IMR-90 (cell line): ENCODE data around the gene EXOC4. TPM values are rescaled to one million over a fixed set of nuclear protein-coding genes. Genes with fewer than 3 reads are reported as not detected.

Experiments
- ATAC-seq: fragments of 200-7000 bp; cut with Tn5 transposase; 2 replicates; pipeline ENCODE4 v1.9.1; 2020; ENCODE audit warnings: low read depth, mild to moderate bottlenecking, moderate library complexity
- BruUV-seq: library from RNA; stranded (reverse); fragments of 400-500 nt; replicated peaks from 2 replicates; lab custom pipeline; 2021; lab: Mats Ljungman, UMichigan
- CTCF ChIA-PET: fragments of 300-600 bp; formaldehyde crosslinking; extraction: SDS; loops from one replicate; lab custom pipeline; 2021; ENCODE audit warnings: antibody characterized with exemption; lab: Yijun Ruan, JAX
- POLR2A ChIA-PET: fragments of 300-600 bp; sonication (Branson Sonifier 250); formaldehyde crosslinking; loops from one replicate; lab custom pipeline; 2022; ENCODE audit warnings: antibody characterized with exemption; ENCODE audit not compliant: unreplicated experiment; lab: Charles Lee
- DNase-seq: peaks from one replicate; pipeline ENCODE4 v3.0.0; 2013
- H2AFZ ChIP-seq: replicated peaks from 2 replicates; pipeline ENCODE3; 2013; ENCODE audit warnings: low read length, mild to moderate bottlenecking; ENCODE audit not compliant: poor library complexity
- H2AK5ac ChIP-seq: 2 replicates; pipeline ENCODE4 v1.6.1; 2013; ENCODE audit warnings: low read depth, low read length, inconsistent platforms
- H2AK9ac ChIP-seq: replicated peaks from 2 replicates; pipeline ENCODE3; 2013; ENCODE audit warnings: mild to moderate bottlenecking, low read depth, low read length, moderate library complexity; ENCODE audit not compliant: poor library complexity
- H2BK120ac ChIP-seq: 2 replicates; pipeline ENCODE4 v1.6.1; 2013; ENCODE audit warnings: low read depth, low read length, inconsistent platforms
- H2BK15ac ChIP-seq: 3 replicates; pipeline ENCODE4 v1.6.1; 2013; ENCODE audit warnings: low read depth, low read length, inconsistent platforms
- H2BK20ac ChIP-seq: 2 replicates; pipeline ENCODE4 v1.6.1; 2013; ENCODE audit warnings: low read depth, mild to moderate bottlenecking, inconsistent platforms, low read length, moderate library complexity
- H2BK5ac ChIP-seq: 2 replicates; pipeline ENCODE4 v1.6.1; 2013; ENCODE audit warnings: mild to moderate bottlenecking, low read depth, low read length, inconsistent platforms; ENCODE audit not compliant: poor library complexity, severe bottlenecking
- H3K14ac ChIP-seq: replicated peaks from 2 replicates; pipeline ENCODE4 v1.6.1; 2013; ENCODE audit warnings: low read depth, low read length, inconsistent platforms
- H3K18ac ChIP-seq: 2 replicates; pipeline ENCODE4 v1.6.1; 2013; ENCODE audit warnings: low read depth, low read length, control low read depth
- H3K23ac ChIP-seq: 2 replicates; pipeline ENCODE4 v1.6.1; 2013; ENCODE audit warnings: low read depth, low read length, inconsistent platforms
- H3K27ac ChIP-seq: 2 replicates; pipeline ENCODE4 v1.5.1; 2013; ENCODE audit warnings: mild to moderate bottlenecking, control low read depth, low read length; ENCODE audit not compliant: insufficient read depth
- H3K27me3 ChIP-seq: 2 replicates; pipeline ENCODE4 v1.6.1; 2013; ENCODE audit warnings: low read length; ENCODE audit not compliant: control insufficient read depth, insufficient read depth
- H3K36me3 ChIP-seq: 2 replicates; pipeline ENCODE4 v1.6.1; 2013; ENCODE audit warnings: low read length, mixed read lengths; ENCODE audit not compliant: control insufficient read depth, insufficient read depth
- H3K4ac ChIP-seq: 2 replicates; pipeline ENCODE4 v1.6.1; 2013; ENCODE audit warnings: low read depth, low read length, inconsistent platforms
- H3K4me1 ChIP-seq: 2 replicates; pipeline ENCODE4 v1.6.1; 2013; ENCODE audit warnings: low read length, mixed read lengths; ENCODE audit not compliant: control insufficient read depth, insufficient read depth
- H3K4me2 ChIP-seq: 2 replicates; pipeline ENCODE4 v1.6.1; 2013; ENCODE audit warnings: low read depth, mild to moderate bottlenecking, control low read depth, low read length, moderate library complexity
- H3K4me3 ChIP-seq: 2 replicates; pipeline ENCODE4 v1.5.1; 2013; ENCODE audit warnings: low read depth, mild to moderate bottlenecking, control low read depth, low read length, moderate library complexity; ENCODE audit not compliant: insufficient read depth
- H3K56ac ChIP-seq: 2 replicates; pipeline ENCODE4 v1.6.1; 2013; ENCODE audit warnings: low read length, inconsistent platforms; ENCODE audit not compliant: insufficient read depth; ENCODE audit errors: extremely low read depth
- H3K79me1 ChIP-seq, 2 experiments: 2 replicates each; pipeline ENCODE4 v1.6.1; 2013; ENCODE audit warnings: low read length in 2 of 2, inconsistent platforms in 1 of 2, low read depth in 1 of 2
- H3K9ac ChIP-seq: 2 replicates; pipeline ENCODE4 v1.6.1; 2013; ENCODE audit warnings: low read depth, low read length, control low read depth
- H3K9me1 ChIP-seq: 2 replicates; pipeline ENCODE4 v1.6.1; 2013; ENCODE audit warnings: low read length, inconsistent platforms; ENCODE audit not compliant: insufficient read depth
- H3K9me3 ChIP-seq: 2 replicates; pipeline ENCODE4 v1.6.1; 2013; ENCODE audit warnings: low read length; ENCODE audit not compliant: control insufficient read depth, insufficient read depth
- H4K20me1 ChIP-seq: 2 replicates; pipeline ENCODE4 v1.6.1; 2013; ENCODE audit warnings: low read length, inconsistent platforms; ENCODE audit not compliant: insufficient read depth
- H4K5ac ChIP-seq: 2 replicates; pipeline ENCODE4 v1.6.1; 2013; ENCODE audit warnings: mild to moderate bottlenecking, low read depth, low read length, control low read depth
- H4K8ac ChIP-seq, 2 experiments: 2 replicates each; pipeline ENCODE4 v1.6.1; 2013; ENCODE audit warnings: low read depth in 2 of 2, low read length in 2 of 2, control low read depth in 1 of 2, inconsistent platforms in 1 of 2
- H4K91ac ChIP-seq: 2 replicates; pipeline ENCODE4 v1.6.1; 2013; ENCODE audit warnings: low read depth, low read length, inconsistent platforms; ENCODE audit not compliant: insufficient read depth
- BHLHE40 ChIP-seq: fragments of 150-350 bp; IDR thresholded peaks from 2 replicates; pipeline ENCODE4 v1.6.1; 2016; ENCODE audit warnings: mild to moderate bottlenecking, low read depth, low read length
- FOS ChIP-seq: fragments of 150-350 bp; IDR thresholded peaks from 2 replicates; pipeline ENCODE4 v1.6.1; 2016; ENCODE audit warnings: low read depth, low read length
- MAFK ChIP-seq: IDR thresholded peaks from 2 replicates; pipeline ENCODE4 v1.6.1; 2012; ENCODE audit warnings: low read depth, low read length, improper control_type of control experiment
- MAZ ChIP-seq: IDR thresholded peaks from 2 replicates; pipeline ENCODE4 v1.6.1; 2012; ENCODE audit warnings: low read depth, mild to moderate bottlenecking, low read length, improper control_type of control experiment, moderate library complexity, borderline replicate concordance
- NFE2L2 ChIP-seq: fragments of 150-350 bp; IDR thresholded peaks from 2 replicates; pipeline ENCODE4 v1.6.1; 2016; ENCODE audit warnings: low read depth, mild to moderate bottlenecking, low read length
- POLR2A ChIP-seq: IDR thresholded peaks from 2 replicates; pipeline ENCODE4 v1.6.1; 2012; ENCODE audit warnings: mild to moderate bottlenecking, low read depth, low read length
- RAD21 ChIP-seq: IDR thresholded peaks from 2 replicates; pipeline ENCODE4 v1.6.1; 2012; ENCODE audit warnings: low read length, improper control_type of control experiment
- RCOR1 ChIP-seq: IDR thresholded peaks from 2 replicates; pipeline ENCODE4 v1.6.1; 2012; ENCODE audit warnings: mild to moderate bottlenecking, low read length, improper control_type of control experiment; ENCODE audit not compliant: insufficient replicate concordance
- SMC3 ChIP-seq: fragments of 150-350 bp; IDR thresholded peaks from 2 replicates; pipeline ENCODE4 v1.6.1; 2016; ENCODE audit warnings: low read depth, mild to moderate bottlenecking, antibody characterized with exemption, low read length, moderate library complexity
- USF2 ChIP-seq: fragments of 150-350 bp; IDR thresholded peaks from 2 replicates; pipeline ENCODE4 v1.6.1; 2017; ENCODE audit warnings: mild to moderate bottlenecking, antibody characterized with exemption, low read length, low read depth
- WGBS, 2 experiments: methylation state at CpG; one replicate each; pipeline versions ENCODE4 v1.1.5 to v1.1.7; 2013; ENCODE audit warnings: missing lambda C conversion rate in 2 of 2; ENCODE audit not compliant: insufficient read length in 1 of 2; ENCODE audit errors: extremely low coverage in 2 of 2; 5-methylcytosine and 5-hydroxymethylcytosine counted together
- dilution Hi-C: fragments of 300-500 bp; cut with HindIII; formaldehyde crosslinking; loops from one replicate; pipeline ENCODE4 v1.14.3; 2018; ENCODE audit warnings: low sequenced_read_pairs; ENCODE audit not compliant: unreplicated experiment
- in situ Hi-C: fragments of 300-500 bp; cut with MboI; formaldehyde crosslinking; loops from 3 replicates; pipeline ENCODE4 v1.14.3; 2019; ENCODE audit warnings: low sequenced_read_pairs, inconsistent platforms, mixed read lengths
- intact Hi-C: fragments of 100-400 bp; cut with micrococcal nuclease; formaldehyde crosslinking; loops from 2 replicates; pipeline ENCODE4 v1.10.0; 2022
- polyA plus RNA-seq, 3 experiments: library from polyadenylated mRNA; depleted of rRNA; stranded (reverse); fragments of >200 nt; gene quantifications; 2 replicates each; pipeline ENCODE4 v1.2.3, GENCODE V29; 2012; ENCODE audit warnings: low replicate concordance in 1 of 3
- total RNA-seq: library from RNA; depleted of rRNA; stranded (reverse); fragments of >200 nt; gene quantifications from 2 replicates; pipeline ENCODE4 v1.2.3, GENCODE V29; 2012

EXOC4 gene
- total and polyA plus RNA-seq, 2 of the 4 experiments (the other 2 are of a cell fraction), result 25.4 to 94.6 TPM

- no peak overlapping the region for H2AFZ ChIP-seq
- CTCF ChIA-PET, result no interaction called here
Observed at GRCh38 chr7:133549633-133550032, 296.8 kb downstream of the EXOC4 start.

More at GRCh38 chr7:133549633-133550032, 296.8 kb downstream of the EXOC4 start:
- BruUV-seq, result no TSS peak
- intact Hi-C loops, result no loop called here
- Histone ChIP-seq H3K56ac (no peak overlapping the region), H3K4ac (no peak overlapping the region), H3K14ac (no peak overlapping the region), H2AK9ac (no peak overlapping the region), H4K20me1 (no peaks in the 10 kb centered on the region), H3K4me2 (no peak overlapping the region), H3K4me1 (no peaks in the 10 kb centered on the region), H2BK15ac (no peak overlapping the region), H3K27me3 (no peaks in the 10 kb centered on the region), H2BK5ac (no peak overlapping the region), H2BK120ac (no peak overlapping the region), H2AK5ac (no peak overlapping the region), H3K36me3 (no peaks in the 10 kb centered on the region), H3K9ac (no peak overlapping the region), H2BK20ac (no peak overlapping the region), H3K18ac (no peak overlapping the region), H4K8ac (no peak overlapping the region), H4K5ac (no peak overlapping the region), H3K23ac (no peak overlapping the region), H3K9me1 (no peaks in the 10 kb centered on the region), H3K4me3 (no peak overlapping the region), H3K9me3 (no peaks in the 10 kb centered on the region), H4K91ac (no peak overlapping the region), H3K79me1 (no peaks in the 10 kb centered on the region; a peak in 1 of 4 replicates), H3K27ac (no peak overlapping the region)
- dilution Hi-C loops, result no loop called here
- in situ Hi-C loops, result no loop called here
- TF ChIP-seq MAZ, result no peak
- no peak for TF ChIP-seq SMC3
- TF ChIP-seq RAD21, result no peak
- TF ChIP-seq POLR2A, result no peak
- no peak for TF ChIP-seq USF2
- no peak for TF ChIP-seq FOS
- no peak for TF ChIP-seq MAFK
- no peak for TF ChIP-seq RCOR1
- no peak for TF ChIP-seq BHLHE40
- no peak for TF ChIP-seq NFE2L2
- no CpG with 5 or more reads among the region's 1 CpG for WGBS, 2 experiments
- ATAC-seq (no peak), DNase-seq (no peak)
- POLR2A ChIA-PET, result no interaction called here
